Activated CD8-positive, alpha-beta memory T cell treated with anti-CD3 and anti-CD28 coated beads, Interleukin-2, amount 50 U/mL, for 48 hours (primary cell): ENCODE data around the gene PLD4.

Experiments used
- DNase-seq: peaks from one replicate; pipeline ENCODE4 v3.0.0-alpha.2; 2020

Gene PLD4

DNA sequence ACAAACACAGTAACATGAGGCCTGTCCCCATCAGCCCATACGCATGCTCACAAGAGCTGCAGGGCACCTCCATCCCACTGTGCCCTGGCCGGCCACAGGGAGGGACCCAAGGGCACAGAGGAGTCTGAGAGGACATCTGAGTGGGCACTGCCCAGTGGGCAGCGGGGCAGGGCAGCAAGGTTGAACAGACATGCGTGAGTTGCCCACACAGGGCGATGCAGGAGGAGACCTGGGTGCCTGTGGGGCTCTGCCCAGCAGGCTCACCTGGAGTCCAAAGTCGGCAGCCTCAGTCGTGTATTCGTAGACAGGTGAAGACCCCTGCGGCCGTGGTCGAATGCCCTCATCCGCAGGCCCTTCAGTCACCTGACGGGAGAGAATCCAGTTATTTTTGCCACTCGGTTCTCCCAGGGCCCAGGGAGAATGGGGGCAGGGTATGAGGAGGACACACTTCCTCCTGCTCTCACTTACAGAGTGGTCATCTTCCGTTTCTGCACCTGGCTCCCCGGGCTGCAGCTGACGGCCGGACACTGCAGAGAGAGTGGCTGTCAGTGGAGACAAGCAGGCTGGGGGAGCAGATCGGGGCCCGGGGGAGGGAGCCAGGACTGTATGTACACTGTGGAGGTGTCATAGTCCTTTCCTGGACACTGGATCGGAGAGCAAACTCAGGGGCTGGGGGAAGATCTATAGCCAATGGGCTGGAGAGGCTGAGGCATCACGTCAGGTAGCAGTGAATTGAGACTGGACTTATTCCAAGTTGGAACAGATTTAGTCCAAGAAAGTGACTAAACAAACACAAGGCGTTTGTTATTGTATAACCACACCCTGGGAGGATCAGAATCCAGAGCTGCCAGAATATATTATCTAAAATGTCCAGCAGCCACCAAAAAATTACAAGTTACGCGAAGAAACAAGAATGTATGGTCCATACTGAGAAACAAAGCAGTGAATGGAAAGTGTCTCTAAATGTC lies 32.8 kb downstream of the PLD4 start:
- DNase-seq: no peak

DNA sequence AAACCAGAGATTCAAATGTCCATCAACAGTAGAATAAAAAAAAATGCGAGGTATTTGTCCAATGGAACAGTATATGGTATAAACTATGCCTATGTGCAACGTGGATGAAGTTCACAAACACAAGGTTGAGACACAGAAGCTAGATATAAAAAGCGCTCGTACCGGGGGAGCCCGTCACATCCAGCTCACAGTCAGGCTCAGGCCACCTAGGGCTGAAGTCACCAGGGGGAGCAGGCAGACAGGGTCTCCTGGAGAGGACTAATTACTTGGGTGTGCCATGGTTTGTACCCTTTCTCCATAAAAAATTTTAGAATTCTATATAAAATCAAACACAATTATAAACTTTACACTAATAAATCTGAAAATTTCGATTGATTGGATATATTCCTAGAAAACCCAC lies 39.9 kb downstream of the PLD4 start:
- no peak for DNase-seq

- no peak for DNase-seq
Observed at GRCh38 chr14:104965561-104966231, 41.0 kb downstream of the PLD4 start.

- DNase-seq: no peak
Observed at GRCh38 chr14:104966261-104966865, 41.7 kb downstream of the PLD4 start.

- no peak for DNase-seq
Observed at GRCh38 chr14:104966981-104967385, 42.3 kb downstream of the PLD4 start.

DNA sequence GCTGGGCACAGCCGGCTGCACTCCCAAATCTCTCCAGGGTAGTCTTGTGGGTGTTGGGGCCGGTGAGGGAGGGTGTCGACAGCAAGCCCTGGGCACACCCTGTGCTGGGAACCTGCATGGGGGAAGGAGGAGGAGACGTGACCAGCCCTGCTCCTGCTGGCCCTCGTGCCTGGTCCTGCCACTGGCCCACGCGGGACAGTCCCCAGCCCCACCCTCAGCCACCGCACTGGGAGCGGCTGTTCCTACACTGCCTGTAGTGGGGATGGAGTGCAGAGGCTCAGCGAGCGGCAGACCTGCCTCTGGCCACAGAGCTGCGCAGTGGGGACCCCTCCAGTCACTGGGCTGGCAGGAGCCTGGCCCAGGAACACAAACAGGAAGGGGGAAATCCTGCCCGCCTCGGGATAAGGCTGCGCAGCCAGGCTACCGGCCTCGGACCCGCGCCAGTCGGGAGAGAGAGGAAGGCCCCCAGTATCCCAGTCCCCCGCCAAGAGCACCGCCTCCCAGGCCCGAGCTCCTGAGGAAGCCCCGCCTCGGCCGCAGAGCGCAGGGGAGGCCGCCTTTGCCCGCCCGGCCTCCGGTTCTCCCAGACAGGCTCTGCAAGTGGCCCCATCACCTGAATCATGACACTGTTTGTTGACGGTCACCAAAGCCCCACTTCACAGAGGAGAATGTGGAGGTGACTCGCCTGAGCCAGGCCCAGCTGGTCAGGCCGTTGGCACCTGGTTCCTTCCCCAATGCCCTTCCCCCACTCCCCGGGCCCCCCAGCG lies 42.9 kb downstream of the PLD4 start:
- no peak for DNase-seq

DNA sequence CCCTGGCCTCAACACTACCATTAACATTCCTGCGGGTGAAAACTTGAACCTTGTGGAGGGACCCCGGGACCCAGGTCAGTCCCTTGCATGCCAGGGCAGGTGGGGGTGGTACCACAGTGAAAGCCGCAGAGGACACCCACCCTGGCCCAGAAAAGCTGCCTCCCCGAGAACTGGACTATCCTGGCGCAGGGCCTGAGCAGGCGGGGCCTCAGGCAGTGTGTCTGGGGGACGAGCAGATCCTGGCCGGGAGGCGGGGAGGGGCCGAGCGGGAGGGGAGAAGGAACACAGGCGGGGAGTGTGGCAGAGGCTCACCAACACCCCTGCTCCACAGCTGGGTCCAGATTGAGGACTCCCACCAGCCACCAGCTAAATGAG lies 43.5 kb downstream of the PLD4 start:
- DNase-seq: no peak

GRCh38 chr14:104968541-104969401 lies 44.1 kb downstream of the PLD4 start:
- DNase-seq: no peak

DNA sequence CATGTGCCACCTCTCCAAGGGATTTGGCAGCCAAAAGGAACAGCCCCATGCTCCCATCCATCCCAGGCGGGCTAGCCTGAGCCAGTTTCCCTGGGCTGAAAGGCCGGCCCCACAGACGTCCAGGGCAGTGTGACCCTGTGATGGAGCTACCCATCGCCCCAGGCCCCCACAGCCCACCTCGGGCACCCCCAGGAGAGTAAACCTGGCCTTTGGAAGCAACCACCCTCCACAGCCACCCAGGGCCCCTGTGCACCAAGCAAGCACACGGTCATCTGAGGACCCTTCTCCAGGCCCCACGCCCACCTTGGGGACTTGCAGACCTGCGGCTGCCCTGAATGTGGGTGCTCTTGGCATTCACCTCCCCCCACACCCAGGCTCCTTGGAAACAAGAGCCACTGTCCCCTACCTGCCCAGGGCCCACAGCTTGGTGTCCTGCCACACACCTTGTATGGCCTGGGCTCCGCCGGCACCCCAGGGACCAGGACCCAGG lies 45.1 kb downstream of the PLD4 start:
- no peak for DNase-seq

- no peak for DNase-seq
Observed at GRCh38 chr14:104970231-104971068, 45.8 kb downstream of the PLD4 start.

DNA sequence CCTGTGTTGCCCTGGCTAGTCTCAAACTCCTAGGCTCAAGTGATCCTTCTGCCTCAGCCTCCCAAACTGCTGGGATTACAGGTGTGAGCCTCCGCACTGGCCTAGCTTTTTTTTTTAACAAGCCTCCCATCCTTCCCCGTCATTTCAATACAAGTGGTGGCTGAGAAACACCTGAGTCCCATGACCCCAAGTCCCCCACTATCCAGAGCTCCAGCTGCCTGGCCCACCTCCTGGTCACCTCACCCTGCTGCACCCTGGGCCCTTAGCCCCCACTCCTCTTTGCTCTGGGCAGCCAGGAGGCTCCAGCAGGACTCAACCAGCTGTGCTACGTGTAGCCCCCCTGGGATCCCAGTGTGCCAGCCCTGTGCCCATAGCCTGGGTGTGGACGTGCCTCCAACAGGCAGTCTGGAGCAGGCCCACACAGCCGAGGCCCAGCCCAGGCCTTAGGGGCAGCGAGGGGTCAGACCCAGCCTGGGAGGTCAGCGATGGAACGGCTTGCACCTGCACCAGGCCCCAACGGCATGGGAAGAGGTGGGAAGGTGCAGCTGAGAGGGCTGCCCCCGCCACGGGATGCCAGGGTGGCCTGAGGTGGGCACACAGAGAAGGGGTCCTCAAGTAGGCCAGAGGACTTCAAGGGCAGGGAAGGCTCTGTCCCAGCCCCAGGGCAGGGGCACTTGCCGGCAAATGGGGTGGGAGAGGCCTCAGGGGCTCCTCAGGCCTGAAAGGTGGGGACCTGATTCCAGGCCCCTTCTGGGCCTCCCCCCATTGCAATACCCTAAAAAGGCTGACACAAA lies 47.0 kb downstream of the PLD4 start:
- DNase-seq: no peak

DNA sequence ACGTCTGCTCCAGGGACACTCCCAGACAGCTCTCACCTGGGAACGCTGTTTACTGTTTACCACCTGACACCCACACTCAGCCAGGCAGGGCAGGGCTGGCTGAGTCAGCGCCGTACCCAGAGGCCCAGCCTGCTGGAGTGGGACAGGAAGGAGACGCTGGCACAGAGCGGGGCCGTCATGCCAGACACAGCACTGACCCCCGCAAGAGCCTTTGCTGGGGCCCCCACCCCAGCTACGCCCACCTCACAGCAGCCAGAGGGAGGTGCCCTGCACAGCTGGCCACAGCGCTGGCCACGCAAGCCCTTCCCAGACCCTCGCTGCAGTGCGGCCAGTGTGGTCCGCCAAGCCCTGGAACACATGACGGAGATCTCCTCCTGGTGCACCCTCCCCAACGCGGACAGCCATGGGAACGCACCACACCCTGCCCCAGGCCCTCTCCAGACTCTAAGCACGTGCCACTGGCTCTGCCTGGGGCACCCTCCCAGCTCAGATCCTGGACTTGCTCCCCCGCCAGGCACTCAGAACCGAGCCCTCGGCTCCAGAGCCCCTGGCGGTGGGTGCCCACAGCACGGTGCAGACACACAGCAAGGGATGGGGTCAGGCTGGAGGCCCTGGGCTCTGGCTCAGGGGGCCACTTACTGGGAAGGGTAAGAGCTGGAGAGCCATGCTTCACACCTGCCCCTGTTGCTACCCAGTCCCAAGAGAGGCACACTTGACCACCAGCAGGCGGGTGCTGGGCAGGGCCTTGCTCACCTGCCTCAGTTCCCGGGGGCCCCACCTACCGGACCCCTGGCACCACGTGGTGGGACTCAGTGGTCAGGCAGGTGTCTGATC lies 47.8 kb downstream of the PLD4 start:
- no peak for DNase-seq

DNA sequence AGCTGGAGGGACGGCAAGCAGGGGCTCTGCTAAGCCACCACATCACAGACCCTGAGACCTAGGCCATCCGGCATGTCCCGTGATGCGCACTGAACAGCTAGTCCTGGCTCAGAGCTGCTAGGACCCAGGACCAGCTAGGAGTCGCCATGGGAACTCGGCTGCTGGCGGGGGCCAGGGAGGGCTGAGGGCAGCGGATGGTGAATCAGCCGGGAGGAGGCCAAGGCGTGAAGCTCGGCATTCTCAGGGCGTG lies 48.4 kb downstream of the PLD4 start:
- DNase-seq: no peak

DNA sequence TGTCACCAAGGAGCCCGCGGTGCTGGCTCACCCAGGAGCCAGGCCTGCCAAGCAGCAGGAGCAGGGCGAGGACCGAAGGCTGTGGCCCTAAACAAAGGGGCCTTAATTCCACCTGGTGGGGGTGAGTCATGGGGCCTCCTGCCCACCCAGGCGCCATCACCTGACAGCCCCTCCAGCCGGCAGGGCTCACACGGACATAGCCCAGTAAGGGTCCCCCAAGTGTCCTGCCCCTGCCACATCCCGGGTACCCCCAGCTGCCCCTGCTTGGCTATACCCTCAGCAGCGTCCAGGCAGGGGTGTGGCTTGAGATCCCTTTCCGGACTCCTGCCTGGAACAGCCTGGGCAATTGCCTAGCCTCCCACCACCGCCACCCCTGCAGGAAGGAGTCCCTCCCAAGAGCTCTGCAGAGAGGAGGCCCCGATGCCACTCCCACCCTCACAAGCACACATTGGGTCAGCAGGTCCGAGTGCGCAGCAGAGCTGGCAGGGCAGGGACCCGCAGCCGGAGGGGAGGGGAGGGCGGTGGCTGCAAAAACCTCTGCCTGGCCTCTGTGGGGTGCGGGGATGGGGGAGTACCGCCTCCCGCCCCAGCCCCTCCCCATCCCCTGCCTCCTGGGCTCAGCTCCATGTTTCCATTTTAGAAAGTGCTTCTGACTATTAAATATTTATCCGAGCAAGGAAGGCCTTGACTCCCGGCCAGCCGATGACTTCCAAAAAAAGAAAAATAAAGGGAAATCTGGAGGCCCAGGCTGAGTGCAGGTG lies 48.9 kb downstream of the PLD4 start:
- no peak for DNase-seq

GRCh38 chr14:104974146-104974541 lies 49.5 kb downstream of the PLD4 start:
- DNase-seq: no peak

- no peak for DNase-seq
Observed at GRCh38 chr14:104974665-104975390, 50.1 kb downstream of the PLD4 start.

DNA sequence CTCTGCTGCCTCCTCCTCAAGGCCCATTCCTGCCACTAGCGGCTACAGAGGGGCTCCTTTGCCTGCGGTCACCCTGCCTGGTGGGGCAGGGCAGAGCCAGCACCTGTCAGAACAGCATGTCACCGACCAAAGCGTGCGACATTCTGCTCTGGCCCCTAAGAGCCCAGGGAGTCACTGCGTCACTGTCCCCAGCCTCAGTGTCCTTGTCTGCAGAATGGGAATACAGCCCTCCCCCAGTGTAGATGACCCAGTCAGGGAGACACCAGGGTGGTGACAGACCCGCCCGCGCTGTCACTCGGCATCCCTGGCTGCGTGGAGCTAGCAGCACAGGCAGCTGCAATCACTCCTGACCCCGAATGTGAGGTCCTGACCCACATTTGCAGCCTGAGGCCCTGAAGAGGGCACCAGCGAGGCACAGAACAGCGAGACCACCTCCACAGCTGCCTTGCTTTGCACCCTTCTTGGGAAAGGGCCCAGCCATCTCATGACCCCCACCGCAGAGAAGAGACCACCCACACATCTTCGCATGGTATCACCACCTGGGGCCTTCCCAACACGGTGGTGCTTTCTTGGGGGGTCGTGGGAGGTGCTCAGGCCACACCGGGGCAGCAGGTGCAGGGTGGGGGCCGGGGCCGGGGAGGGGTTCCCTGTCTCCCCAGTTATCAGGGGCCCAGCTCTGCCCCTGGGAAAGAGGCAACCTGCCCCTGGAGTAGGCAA lies 51.0 kb downstream of the PLD4 start:
- DNase-seq: peak; percentile 60
